Measurements from ENCODE around the gene NOS2.

DNA sequence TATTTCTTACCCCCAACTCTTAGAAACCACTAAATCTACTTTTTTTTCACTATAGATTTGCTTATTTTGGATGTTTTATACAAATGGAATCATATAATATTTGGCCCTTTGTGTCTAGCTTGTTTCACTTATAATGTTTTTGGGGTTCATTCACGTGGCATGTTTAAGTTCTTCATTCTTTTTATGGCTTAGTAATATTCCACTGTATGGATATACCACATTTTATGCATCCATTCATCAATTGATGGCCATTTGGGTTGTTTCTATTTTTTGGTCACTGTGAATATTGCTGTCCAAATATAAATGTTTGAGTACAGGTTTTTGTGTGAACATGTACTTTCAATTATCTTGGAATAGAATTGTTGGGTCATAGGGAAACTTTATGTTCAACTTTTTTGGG lies 9.2 kb upstream of the NOS2 start:
- TF ChIP-seq POLR2AphosphoS5 (IDR thresholded peaks at IDR 0.05) (no peak), EP300 (IDR thresholded peaks at IDR 0.05) (no peak), POLR2A (IDR thresholded peaks at IDR 0.05; ENCODE audit: low read depth) (no peak)
- TF ChIP-seq, protein P1, sequence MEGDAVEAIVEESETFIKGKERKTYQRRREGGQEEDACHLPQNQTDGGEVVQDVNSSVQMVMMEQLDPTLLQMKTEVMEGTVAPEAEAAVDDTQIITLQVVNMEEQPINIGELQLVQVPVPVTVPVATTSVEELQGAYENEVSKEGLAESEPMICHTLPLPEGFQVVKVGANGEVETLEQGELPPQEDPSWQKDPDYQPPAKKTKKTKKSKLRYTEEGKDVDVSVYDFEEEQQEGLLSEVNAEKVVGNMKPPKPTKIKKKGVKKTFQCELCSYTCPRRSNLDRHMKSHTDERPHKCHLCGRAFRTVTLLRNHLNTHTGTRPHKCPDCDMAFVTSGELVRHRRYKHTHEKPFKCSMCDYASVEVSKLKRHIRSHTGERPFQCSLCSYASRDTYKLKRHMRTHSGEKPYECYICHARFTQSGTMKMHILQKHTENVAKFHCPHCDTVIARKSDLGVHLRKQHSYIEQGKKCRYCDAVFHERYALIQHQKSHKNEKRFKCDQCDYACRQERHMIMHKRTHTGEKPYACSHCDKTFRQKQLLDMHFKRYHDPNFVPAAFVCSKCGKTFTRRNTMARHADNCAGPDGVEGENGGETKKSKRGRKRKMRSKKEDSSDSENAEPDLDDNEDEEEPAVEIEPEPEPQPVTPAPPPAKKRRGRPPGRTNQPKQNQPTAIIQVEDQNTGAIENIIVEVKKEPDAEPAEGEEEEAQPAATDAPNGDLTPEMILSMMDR (IDR thresholded peaks at IDR 0.05): no peak

Data from esophagus muscularis mucosa (tissue), 4 donors.